PC-3 (cell line): ENCODE measurements around the gene RNF14.

Source experiments
- CTCF ChIP-seq: fragments of 300-600 bp; sonication (generic); conservative IDR thresholded peaks from 2 replicates; pipeline ENCODE4 v1.5.1; 2017; ENCODE audit warnings: antibody characterized with exemption, low read depth, mild to moderate bottlenecking, low read length
- EZH2 ChIP-seq: fragments of 300-600 bp; sonication (generic); IDR thresholded peaks from one replicate; pipeline ENCODE4 v1.6.1; 2017; ENCODE audit warnings: antibody characterized with exemption, mild to moderate bottlenecking, low read length; ENCODE audit not compliant: unreplicated experiment
- EZH2phosphoT487 ChIP-seq: fragments of 300-600 bp; sonication (generic); IDR thresholded peaks from 2 replicates; pipeline ENCODE4 v1.6.1; 2018; ENCODE audit warnings: mild to moderate bottlenecking, antibody characterized with exemption, low read length, borderline replicate concordance

- TF ChIP-seq CTCF (no peak), EZH2phosphoT487 (no peak), EZH2 (no peak)
Observed at GRCh38 chr5:141958546-141959172, 10.2 kb upstream of the RNF14 start.
